ENCODE results near the gene ZNF248. TPM values are rescaled to one million over a fixed set of nuclear protein-coding genes. Genes with fewer than 3 reads are reported as not detected.

Gene ZNF248
- total and polyA plus RNA-seq, 9 of the 15 experiments (the other 6 are each of a cell fraction or from before 2014, with no cell fraction given): 4.5 to 16.5 (median 10.2) TPM

DNA sequence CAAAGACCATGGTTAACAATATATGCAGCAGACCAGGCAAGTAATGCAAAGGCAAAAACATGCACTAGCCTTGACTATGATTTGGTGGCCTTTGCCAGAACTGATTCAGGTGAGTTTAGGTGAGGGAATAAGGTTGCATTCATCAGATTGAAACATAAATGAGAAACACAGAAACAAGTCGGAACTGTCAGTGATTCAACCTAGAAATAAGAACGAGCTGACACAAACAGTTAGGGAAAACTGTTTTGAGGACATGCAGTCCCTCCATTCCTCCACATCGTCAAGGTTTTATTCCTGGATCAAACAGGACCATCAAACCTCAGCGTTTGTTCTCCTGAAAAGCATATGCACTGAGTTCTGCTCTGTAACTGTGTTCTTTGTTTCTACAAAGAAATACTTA, 1.8 kb downstream of the ZNF248 start (continued):
- TF ChIP-seq, protein P1, sequence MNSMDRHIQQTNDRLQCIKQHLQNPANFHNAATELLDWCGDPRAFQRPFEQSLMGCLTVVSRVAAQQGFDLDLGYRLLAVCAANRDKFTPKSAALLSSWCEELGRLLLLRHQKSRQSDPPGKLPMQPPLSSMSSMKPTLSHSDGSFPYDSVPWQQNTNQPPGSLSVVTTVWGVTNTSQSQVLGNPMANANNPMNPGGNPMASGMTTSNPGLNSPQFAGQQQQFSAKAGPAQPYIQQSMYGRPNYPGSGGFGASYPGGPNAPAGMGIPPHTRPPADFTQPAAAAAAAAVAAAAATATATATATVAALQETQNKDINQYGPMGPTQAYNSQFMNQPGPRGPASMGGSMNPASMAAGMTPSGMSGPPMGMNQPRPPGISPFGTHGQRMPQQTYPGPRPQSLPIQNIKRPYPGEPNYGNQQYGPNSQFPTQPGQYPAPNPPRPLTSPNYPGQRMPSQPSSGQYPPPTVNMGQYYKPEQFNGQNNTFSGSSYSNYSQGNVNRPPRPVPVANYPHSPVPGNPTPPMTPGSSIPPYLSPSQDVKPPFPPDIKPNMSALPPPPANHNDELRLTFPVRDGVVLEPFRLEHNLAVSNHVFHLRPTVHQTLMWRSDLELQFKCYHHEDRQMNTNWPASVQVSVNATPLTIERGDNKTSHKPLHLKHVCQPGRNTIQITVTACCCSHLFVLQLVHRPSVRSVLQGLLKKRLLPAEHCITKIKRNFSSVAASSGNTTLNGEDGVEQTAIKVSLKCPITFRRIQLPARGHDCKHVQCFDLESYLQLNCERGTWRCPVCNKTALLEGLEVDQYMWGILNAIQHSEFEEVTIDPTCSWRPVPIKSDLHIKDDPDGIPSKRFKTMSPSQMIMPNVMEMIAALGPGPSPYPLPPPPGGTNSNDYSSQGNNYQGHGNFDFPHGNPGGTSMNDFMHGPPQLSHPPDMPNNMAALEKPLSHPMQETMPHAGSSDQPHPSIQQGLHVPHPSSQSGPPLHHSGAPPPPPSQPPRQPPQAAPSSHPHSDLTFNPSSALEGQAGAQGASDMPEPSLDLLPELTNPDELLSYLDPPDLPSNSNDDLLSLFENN (IDR thresholded peaks at IDR 0.05; ENCODE audit: low read depth in 2 of 2, low read length in 2 of 2): no peak
- TF ChIP-seq HNRNPUL1 (IDR thresholded peaks at IDR 0.05; ENCODE audit: low read length): no peak

DNA sequence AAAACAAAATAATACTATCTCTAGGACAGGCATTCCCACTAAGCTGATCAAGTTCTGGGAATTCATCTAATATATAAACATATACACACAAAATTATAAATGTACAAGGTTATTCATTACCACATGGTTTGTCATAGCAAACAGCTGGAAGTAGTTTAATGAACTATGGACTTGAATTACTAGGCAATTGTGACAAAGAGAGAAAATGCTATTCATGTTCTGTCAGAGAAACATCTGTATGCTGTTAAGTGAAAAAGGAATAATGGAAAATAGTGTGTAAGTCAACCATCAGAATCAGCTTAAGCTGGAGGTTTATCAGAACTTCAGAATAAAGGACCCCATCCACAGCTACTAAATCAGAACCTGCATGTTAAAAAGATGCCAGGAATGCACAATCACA, 2.8 kb downstream of the ZNF248 start:
- POLR2A ChIA-PET: no interaction called here
- H3K4me3 ChIP-seq: no peak overlapping the region

More for the DNA sequence above, 2.8 kb downstream of the ZNF248 start:
- H3K36me3 ChIP-seq (ENCODE audit: control insufficient read depth, insufficient read depth, low read length): no peaks in the 10 kb centered on the region
- H3K4me1 ChIP-seq (replicated peaks in 1 of 2; ENCODE audit: control insufficient read depth in 2 of 2, insufficient read depth in 2 of 2, low read length in 2 of 2): peaks cover 2 to 14% of the 10 kb centered on the region in 2 experiments; a peak in 1 of 5 replicates
- H3K27me3 ChIP-seq (ENCODE audit: control insufficient read depth in 2 of 2, insufficient read depth in 2 of 2, low read length in 2 of 2): no peaks in the 10 kb centered on the region
- CTCF ChIA-PET (ENCODE audit: low intra/inter-chr PET ratio): no interaction called here
- no peak for FAIRE-seq
- no peak overlapping the region for H3K9ac ChIP-seq (ENCODE audit: insufficient read depth in 1 of 2, low read depth in 2 of 2, low read length in 2 of 2)
- peaks cover 11% of the 10 kb centered on the region for H3K79me2 ChIP-seq (ENCODE audit: control insufficient read depth, insufficient read depth, low read length)
- H3K9me1 ChIP-seq (ENCODE audit: control insufficient read depth, insufficient read depth, low read length): no peaks in the 10 kb centered on the region
- no peak overlapping the region for H3K27ac ChIP-seq (ENCODE audit: extremely low read depth, low read depth, low read length)
- no peak overlapping the region for H3K4me2 ChIP-seq (ENCODE audit: insufficient read depth, low read length)
- in situ Hi-C loops (cut with MboI) (no loop called here), intact Hi-C loops (cut with micrococcal nuclease) (no loop called here)
- no peak overlapping the region for H2AFZ ChIP-seq (ENCODE audit: low read depth, low read length)
- no peaks in the 10 kb centered on the region for H3K9me3 ChIP-seq (replicated peaks; ENCODE audit: control insufficient read depth, insufficient read depth, low read depth, low read length)
- TF ChIP-seq POLR2A (conservative IDR thresholded peaks at IDR 0.05): no peak
- BruUV-seq (replicated peaks): no TSS peak
- DNase-seq (ENCODE audit: extremely low read depth in 1 of 4, low spot score in 3 of 4): no peak
- no peaks in the 10 kb centered on the region for H4K20me1 ChIP-seq (replicated peaks; ENCODE audit: control insufficient read depth, insufficient read depth, low read length)
- ATAC-seq: no peak
